NCI-H2107 treated with DMSO at 0.1 percent for 48 hours (cell line): ENCODE results near the gene TP73.
A peak's percentile ranks its signal among the peaks of the same experiment; 100 is the strongest.
"Not testable (repeated sequence)": the region's sequence is repeated elsewhere in the genome, so short reads cannot be mapped to it uniquely, and the experiment has no call there.

Experiments
- DNase-seq: peaks from one replicate; lab custom pipeline; 2025; ENCODE audit not compliant: unreplicated experiment; lab: John Stamatoyannopoulos, UW

The TP73 gene

DNA sequence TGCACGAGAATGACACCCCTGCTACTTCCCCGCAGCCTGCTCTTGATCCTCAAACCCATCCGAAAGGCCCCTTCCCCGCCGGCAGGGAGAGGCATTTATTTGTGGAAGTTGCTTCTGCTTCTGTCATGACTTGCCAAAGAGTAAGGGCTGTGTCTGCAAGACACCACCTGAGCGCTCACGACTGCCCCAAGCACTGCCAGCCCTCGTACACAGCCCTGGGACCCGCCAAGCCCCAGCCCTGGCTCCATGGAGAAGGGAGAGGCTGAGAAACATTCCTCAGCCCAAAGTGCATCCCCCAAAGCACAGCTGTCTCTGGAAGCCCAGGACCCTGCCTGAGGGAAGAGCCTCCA, 33.8 kb upstream of the TP73 start:
- no peak for DNase-seq

- no peak for DNase-seq
Measured at GRCh38 chr1:3618881-3619671, 33.2 kb upstream of the TP73 start.

DNA sequence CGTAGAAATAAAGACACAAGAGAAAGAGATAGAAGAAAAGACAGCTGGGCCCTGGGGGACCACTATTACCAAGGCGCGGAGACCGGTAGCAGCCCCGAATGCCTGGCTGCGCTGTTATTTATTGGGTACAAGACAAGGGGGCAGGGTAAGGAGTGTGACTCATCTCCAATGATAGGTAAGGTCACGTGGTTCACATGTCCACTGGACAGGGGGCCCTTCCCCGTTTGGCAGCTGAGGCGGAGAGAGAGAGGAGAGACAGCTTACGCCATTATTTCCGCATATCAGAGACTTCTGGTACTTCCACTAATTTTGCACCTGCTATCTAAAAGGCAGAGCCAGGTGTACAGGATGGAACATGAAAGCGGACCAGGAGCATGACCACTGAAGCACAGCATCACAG, 31.6 kb upstream of the TP73 start:
- DNase-seq, result no peak

GRCh38 chr1:3621151-3621671, 31.1 kb upstream of the TP73 start:
- not testable (repeated sequence) for DNase-seq

DNA sequence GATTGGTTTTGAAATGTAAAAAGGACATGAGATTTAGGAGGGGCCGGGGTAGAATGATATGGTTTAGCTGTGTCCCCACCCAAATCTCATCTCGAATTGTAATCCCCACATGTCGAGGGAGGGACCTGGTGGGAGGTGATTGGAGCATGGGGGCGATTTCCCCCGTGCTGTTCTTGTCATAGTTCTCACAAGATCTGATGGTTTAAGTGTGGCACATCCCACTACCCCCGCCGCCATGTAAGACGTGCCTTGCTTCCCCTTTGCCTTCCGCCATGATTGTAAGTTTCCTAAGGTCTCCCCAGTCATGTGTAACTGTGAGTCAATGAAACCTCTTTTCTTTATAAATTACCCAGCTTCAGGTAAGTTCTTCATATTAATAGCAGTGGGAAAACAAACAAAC, 30.2 kb upstream of the TP73 start:
- not testable (repeated sequence) for DNase-seq

DNA sequence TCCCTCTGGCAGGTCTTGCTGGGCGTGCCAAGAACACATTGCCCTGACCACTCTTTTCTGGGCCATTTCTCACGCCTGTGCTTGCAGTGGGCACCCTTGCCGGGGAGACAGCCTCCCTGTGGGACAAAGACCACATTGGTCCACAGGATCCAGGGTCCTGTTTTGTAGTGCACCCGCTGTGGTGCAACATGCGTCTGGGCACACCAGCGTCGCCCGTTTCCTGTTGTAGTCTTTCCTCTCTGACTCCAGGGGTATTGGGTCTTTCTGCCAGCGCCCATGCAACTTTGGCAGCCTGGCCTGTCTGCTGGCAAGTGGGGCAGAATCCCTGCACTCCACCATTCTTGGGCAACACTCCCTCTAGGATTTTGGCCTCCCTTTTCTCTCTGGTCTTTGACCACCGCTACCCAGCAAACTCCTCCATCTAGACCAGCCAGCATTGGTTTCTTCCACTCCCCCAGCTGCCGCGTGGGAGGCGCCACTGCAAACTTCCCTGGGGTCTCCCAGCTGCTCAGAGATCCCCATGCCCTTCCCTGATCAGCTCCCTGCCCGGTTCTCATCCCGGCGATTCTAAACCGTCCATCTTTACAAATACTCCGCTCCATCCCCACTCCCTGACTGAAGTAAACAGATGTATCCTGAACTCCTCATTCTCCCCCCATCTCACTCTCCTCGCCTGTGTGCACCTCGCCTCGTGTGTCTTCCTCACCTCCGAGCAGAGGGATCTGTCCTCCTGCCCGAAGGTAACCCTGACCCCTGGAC, 28.7 kb upstream of the TP73 start:
- DNase-seq, result no peak

- DNase-seq, result peak; percentile 62
Measured at GRCh38 chr1:3624200-3625136, 27.8 kb upstream of the TP73 start, which contains the start of gene TPRG1L. TPRG1L (plus strand) TSS chr1:3625015; CDS start chr1:3625073, 58 bp downstream.

GRCh38 chr1:3625151-3625907, 27.0 kb upstream of the TP73 start:
- DNase-seq, result no peak

- no peak for DNase-seq
Measured at GRCh38 chr1:3626025-3626424, 26.3 kb upstream of the TP73 start.

DNA sequence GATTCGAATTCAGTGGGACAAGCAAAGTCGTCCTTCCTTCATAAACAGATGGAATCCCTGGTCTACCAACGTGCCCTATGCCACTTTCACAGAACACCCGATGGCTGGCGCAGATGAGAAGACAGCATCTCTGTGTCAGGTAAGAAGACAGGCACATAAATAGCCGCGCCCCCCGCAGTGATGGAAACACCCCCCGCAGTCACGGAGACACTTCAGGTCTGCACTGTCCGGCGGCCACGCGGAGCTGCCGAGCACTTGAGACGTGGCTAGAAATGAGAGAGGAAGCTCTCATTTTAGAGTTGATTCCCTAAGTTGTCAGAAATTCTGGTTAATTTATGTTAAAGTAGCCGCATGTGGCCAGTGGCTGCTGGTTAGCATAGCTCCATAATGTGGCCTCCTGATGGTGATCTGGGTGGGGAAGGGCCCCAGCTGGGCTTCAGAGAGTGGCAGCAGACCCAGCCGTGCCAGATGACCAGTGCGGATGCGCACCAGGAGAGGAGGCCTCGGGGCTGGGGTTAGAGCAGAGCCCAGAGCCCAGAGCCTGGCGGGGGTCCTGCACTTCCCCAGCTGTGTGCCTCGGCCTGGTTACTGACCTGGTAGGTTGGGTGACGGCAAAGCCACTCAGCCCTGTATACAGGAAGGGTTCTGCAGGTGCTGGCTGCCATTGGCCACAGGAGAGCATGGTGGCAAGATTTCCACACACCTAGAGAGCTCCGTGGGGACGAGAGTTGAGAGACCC, 24.6 kb upstream of the TP73 start:
- DNase-seq, result no peak

DNA sequence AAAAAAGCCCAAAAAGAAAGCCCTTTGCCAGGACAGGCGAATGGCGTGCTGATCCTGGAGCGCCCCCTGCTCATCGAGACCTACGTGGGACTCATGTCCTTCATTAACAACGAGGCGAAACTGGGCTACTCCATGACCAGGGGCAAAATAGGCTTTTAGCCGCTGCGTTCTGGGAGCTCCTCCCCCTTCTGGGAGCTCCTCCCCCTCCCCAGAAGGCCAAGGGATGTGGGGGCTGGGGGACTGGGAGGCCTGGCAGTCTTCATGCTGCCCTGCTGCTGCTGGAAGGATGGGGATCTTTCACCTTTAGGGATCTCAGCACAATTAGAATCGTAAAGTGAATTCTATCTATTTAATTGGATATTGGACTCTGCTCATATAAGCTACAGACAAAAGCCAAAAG, 23.9 kb upstream of the TP73 start:
- DNase-seq, result no peak

- no peak for DNase-seq
Measured at GRCh38 chr1:3629561-3630160, 22.7 kb upstream of the TP73 start.

DNA sequence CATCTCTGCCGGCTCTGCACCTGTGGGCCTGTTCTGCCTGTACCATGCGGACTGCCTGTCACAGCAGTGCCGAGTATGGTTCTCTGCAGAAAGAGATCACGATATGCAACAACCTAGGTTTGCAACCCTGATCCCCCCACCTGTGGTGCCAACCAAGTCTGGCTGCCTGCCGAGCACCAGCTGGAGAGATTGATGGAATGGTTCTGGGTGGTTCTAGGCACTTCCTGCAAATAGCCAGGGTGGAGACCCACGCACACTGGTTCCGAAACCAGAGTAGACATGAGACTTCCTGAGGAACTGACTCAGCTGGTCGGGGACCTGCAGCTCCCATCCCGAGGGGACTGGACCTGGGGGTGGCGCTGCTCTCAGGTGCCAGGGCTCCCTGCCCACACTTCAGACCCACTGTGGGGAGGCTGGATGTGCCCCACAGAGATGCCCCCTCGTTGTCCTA, 22.1 kb upstream of the TP73 start:
- no peak for DNase-seq

DNA sequence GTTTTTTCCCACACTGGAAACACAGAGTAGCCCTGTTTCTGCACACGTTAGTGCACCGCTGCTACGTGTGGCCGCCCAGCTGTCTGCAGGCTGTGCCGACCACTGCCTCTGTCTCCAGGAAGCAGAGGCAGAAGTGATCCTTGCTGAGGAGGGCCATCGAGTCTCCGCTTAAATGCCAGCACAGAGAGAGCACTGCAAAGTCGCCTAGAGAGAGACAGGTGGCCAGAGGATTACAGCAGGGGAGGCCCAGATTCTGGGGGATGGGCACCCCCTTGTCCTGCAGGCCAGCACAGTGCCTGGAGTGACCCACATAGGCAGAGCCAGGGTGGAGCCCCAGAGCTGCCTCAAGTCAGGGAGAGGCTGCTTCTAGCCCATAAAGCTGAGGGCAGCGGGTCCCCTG, 21.4 kb upstream of the TP73 start:
- DNase-seq, result no peak

DNA sequence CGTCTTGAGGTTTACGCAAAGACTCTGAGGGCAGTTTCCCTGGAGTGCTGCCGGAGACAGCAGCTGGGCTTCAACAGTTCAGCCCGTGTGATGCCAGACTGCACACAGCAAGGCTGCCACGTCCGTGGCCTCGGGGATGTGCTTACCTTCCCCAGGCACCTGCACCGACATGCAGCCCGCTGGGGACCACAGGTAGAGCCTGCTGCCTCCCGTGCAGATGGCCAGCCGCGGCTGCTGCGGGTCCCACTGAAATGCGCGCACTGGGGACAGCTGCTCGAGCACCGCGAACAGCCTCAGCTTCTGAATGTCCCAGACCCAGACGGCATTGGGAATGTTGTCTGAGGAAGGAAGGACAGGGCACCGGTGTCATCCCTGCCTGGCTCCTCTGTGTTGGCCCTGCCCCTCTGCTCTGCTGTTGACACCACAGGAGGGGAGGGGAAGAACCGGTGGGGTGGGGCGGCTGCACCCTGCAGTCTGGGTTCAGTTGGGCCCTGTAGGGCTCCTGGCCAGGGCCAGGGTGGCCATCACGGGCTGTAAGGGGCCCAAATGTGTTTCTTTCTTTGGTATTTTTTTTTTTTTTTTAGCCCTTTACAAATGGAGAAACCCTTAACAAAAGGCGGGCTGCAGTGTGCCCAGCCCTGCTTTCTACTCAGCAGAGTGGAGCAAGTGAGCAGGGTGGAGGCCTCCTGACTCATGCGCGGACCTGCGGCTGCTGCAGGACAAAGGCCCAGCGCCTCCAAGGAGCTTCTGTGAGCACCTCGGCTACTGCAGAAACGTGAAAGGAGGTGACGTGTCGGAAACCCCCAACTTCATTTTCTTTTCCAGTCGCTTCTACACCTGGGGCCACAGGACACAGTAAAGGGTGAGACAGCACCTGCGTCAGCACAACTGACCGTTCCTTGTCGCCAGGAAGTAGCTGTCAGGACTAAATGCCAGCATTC, 20.7 kb upstream of the TP73 start:
- no peak for DNase-seq

DNA sequence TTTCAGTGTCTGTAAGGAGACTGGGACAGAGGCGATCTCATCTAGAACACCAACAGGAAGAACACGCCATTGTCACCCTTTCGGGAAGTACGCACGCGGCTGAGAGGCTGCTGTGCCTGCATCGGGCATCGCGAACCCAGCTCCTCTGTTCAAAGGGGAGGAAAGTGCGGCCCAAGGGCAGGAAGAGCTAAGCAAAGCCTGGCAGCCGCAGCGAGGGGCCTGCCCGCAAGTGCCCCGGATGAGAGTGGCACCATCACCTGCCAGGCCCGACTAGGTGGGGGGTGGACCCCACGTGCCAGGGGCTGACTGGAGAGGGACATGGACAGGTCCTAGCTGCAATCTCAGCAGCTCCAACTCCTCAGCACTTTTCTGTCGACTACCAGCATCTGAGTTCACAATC, 20.0 kb upstream of the TP73 start:
- DNase-seq, result no peak

- no peak for DNase-seq
Measured at GRCh38 chr1:3632716-3633343, 19.5 kb upstream of the TP73 start.
